BLaER1 treated with 17β-estradiol and CSF1 and Interleukin-3, amounts not matched to agents 10 nM and 100 nM (cell line): Measurements from ENCODE around the gene ZC2HC1B.
A peak's percentile ranks its signal among the peaks of the same experiment; 100 is the strongest.
"Not testable (repeated sequence)": the region's sequence is repeated elsewhere in the genome, so short reads cannot be mapped to it uniquely, and the experiment has no call there.

Source experiments
- H3K27ac ChIP-seq, 11 experiments: shearing (Covaris generic); formaldehyde crosslinking; 2 replicates each; pipeline ENCODE4 v1.8.1; 2022
- H3K27me3 ChIP-seq, 11 experiments: shearing (Covaris generic); formaldehyde crosslinking; 2 replicates each; pipeline ENCODE4 v1.8.1; 2022
- H3K36me3 ChIP-seq, 11 experiments: shearing (Covaris generic); formaldehyde crosslinking; 2 replicates each; pipeline ENCODE4 v1.8.1; 2022
- H3K4me1 ChIP-seq, 10 experiments: shearing (Covaris generic); formaldehyde crosslinking; 2 replicates each; pipeline ENCODE4 v1.8.1; 2022
- H3K4me2 ChIP-seq, 11 experiments: shearing (Covaris generic); formaldehyde crosslinking; 2 replicates each; pipeline ENCODE4 v1.8.1; 2022
- H3K4me3 ChIP-seq, 10 experiments: shearing (Covaris generic); formaldehyde crosslinking; 2 replicates each; pipeline ENCODE4 v1.8.1; 2022
- H3K9ac ChIP-seq, 11 experiments: shearing (Covaris generic); formaldehyde crosslinking; 2 replicates each; pipeline ENCODE4 v1.8.1; 2022
- H3K9me3 ChIP-seq, 11 experiments: shearing (Covaris generic); formaldehyde crosslinking; replicated peaks in 1 of 11; 2 replicates each; pipeline ENCODE4 v1.8.1; 2022
- H4K20me1 ChIP-seq, 11 experiments: shearing (Covaris generic); formaldehyde crosslinking; 2 replicates each; pipeline ENCODE4 v1.8.1; 2022
- Cebpa-rat ChIP-seq, 11 experiments: shearing (Covaris generic); IDR thresholded peaks; 2 replicates each; pipeline ENCODE4 v1.8.1; 2022

Gene ZC2HC1B

GRCh38 chr6:143901885-143902750 is 37.8 kb downstream of the ZC2HC1B start:
- no peaks in the 10 kb centered on the region for H3K27me3 ChIP-seq
- no peaks in the 10 kb centered on the region for H4K20me1 ChIP-seq
- H3K36me3 ChIP-seq: no peaks in the 10 kb centered on the region
- no peaks in the 10 kb centered on the region for H3K9me3 ChIP-seq
- TF ChIP-seq Cebpa-rat (IDR thresholded peaks at IDR 0.05): no peak
- H3K4me3 ChIP-seq: no peak overlapping the region
- H3K4me1 ChIP-seq: peaks cover 0 to 14% (median 10%) of the 10 kb centered on the region in 10 experiments; a peak in 8 of 20 replicates
- no peak overlapping the region for H3K27ac ChIP-seq
- no peak overlapping the region for H3K9ac ChIP-seq
- H3K4me2 ChIP-seq: peak overlapping the region in 9 of 11 experiments; percentile 0 to 42 (median 27); a peak in 11 of 22 replicates

- no peak for TF ChIP-seq Cebpa-rat (IDR thresholded peaks at IDR 0.05)
- Histone ChIP-seq H3K9me3 (peaks cover 0 to 1% (median 0%) of the 10 kb centered on the region in 11 experiments; a peak in 2 of 22 replicates), H3K27ac (no peak overlapping the region), H3K36me3 (no peaks in the 10 kb centered on the region), H3K4me1 (peaks cover 0 to 14% (median 10%) of the 10 kb centered on the region in 10 experiments; a peak in 8 of 20 replicates), H4K20me1 (no peaks in the 10 kb centered on the region), H3K27me3 (no peaks in the 10 kb centered on the region), H3K4me2 (peak overlapping the region in 3 of 11 experiments; percentile 18 to 41 (median 30); a peak in 4 of 22 replicates), H3K9ac (no peak overlapping the region), H3K4me3 (no peak overlapping the region)
Measured at GRCh38 chr6:143902827-143903226, 38.6 kb downstream of the ZC2HC1B start.

GRCh38 chr6:143911028-143911427 is 46.8 kb downstream of the ZC2HC1B start:
- no peak for TF ChIP-seq Cebpa-rat (IDR thresholded peaks at IDR 0.05)
- Histone ChIP-seq H3K27ac (no peak overlapping the region), H3K36me3 (no peaks in the 10 kb centered on the region), H3K9me3 (peaks cover 28 to 54% (median 41%) of the 10 kb centered on the region in 11 experiments), H3K4me2 (no peak overlapping the region), H4K20me1 (no peaks in the 10 kb centered on the region), H3K9ac (no peak overlapping the region), H3K4me1 (no peaks in the 10 kb centered on the region), H3K27me3 (no peaks in the 10 kb centered on the region), H3K4me3 (no peak overlapping the region)

DNA sequence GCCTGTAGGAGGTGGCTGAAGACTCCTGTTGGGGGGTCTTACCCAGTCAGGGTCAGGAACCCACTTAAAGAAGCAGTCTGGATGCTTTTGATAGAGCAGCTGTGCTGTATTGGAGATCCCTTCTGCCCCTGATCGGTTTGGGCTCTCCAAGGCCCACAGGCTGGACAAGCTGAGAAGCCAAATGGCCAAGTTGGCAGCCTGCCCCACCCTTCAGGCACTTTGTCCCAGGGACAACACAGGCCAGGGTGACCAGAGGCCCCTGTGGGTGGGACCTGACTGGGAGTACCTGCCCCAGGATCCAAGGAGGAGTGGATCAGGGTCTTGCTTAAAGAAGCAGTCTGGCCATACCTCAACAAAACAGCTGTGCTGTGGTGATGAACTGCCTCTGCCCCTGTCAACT is 48.4 kb downstream of the ZC2HC1B start:
- H3K4me1 ChIP-seq: no peaks in the 10 kb centered on the region
- H3K27me3 ChIP-seq: no peaks in the 10 kb centered on the region
- no peaks in the 10 kb centered on the region for H3K36me3 ChIP-seq
- no peak overlapping the region for H3K4me3 ChIP-seq
- no peak overlapping the region for H3K4me2 ChIP-seq
- no peak for TF ChIP-seq Cebpa-rat (IDR thresholded peaks at IDR 0.05)
- H3K27ac ChIP-seq: no peak overlapping the region
- H3K9ac ChIP-seq: no peak overlapping the region
- no peaks in the 10 kb centered on the region for H4K20me1 ChIP-seq
- H3K9me3 ChIP-seq: peaks cover 38 to 68% (median 54%) of the 10 kb centered on the region in 11 experiments

- H4K20me1 ChIP-seq, H3K9ac ChIP-seq, H3K4me2 ChIP-seq, H3K27ac ChIP-seq, H3K4me1 ChIP-seq, H3K27me3 ChIP-seq, H3K36me3 ChIP-seq, H3K4me3 ChIP-seq: not testable (repeated sequence)
- peaks cover 29 to 58% (median 46%) of the 10 kb centered on the region in 11 experiments for H3K9me3 ChIP-seq
Measured at GRCh38 chr6:143917026-143917425, 52.8 kb downstream of the ZC2HC1B start.

DNA sequence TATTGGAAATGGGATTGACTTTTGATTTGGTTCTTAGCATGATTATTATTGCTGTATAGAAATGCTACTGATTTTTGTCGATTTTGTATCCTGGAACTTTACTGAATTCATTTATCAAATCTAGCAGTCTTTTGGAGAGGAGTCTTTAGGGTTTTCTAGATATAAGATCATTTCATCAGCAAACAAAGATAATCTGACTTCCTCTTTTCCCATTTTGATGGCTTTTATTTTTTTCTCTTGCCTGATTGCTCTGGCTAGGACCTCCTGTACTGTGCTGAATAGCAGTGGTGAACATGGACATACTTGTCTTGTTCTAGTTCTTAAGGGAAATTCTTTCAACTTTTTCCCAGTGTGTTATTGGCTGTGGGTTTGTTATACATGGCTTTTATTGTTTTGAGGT is 64.6 kb downstream of the ZC2HC1B start:
- no peak for TF ChIP-seq Cebpa-rat (IDR thresholded peaks at IDR 0.05)
- Histone ChIP-seq H3K36me3 (no peaks in the 10 kb centered on the region), H3K9ac (no peak overlapping the region), H3K4me1 (no peaks in the 10 kb centered on the region), H3K4me2 (no peak overlapping the region), H3K27me3 (no peaks in the 10 kb centered on the region), H4K20me1 (no peaks in the 10 kb centered on the region), H3K4me3 (no peak overlapping the region), H3K27ac (no peak overlapping the region), H3K9me3 (peaks cover 0 to 33% (median 8%) of the 10 kb centered on the region in 11 experiments; a peak in 11 of 22 replicates)

DNA sequence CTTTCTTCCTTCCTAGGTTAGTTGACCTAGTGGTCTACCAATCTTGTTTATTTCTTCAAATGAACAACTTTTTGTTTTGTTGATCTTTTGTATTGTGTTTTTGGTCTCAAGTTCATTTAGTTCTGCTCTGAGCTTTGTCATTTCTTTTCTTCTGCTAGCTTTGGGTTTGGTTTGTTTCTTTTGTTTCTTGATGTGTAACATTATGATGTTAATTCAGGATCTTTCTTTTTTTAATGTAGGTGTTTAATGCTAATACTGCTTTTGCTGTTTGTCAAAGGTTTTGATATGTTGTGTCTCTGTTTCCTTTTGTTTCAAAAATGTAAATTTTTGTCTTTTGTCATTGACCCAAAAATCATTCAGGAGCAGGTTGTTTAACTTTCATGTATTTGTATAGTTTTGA is 65.7 kb downstream of the ZC2HC1B start:
- no peak for TF ChIP-seq Cebpa-rat (IDR thresholded peaks at IDR 0.05)
- no peak overlapping the region for H3K27ac ChIP-seq

GRCh38 chr6:143934331-143934730 is 70.1 kb downstream of the ZC2HC1B start:
- H3K9me3 ChIP-seq: peaks cover 0 to 33% (median 8%) of the 10 kb centered on the region in 11 experiments; a peak in 11 of 22 replicates
- TF ChIP-seq Cebpa-rat (IDR thresholded peaks at IDR 0.05): no peak

More for the DNA sequence above, 65.7 kb downstream of the ZC2HC1B start:
- Histone ChIP-seq H3K4me1 (no peaks in the 10 kb centered on the region), H3K9me3 (peaks cover 0 to 33% (median 9%) of the 10 kb centered on the region in 11 experiments; a peak in 11 of 22 replicates), H3K27me3 (no peaks in the 10 kb centered on the region), H3K4me3 (no peak overlapping the region), H3K36me3 (no peaks in the 10 kb centered on the region), H3K4me2 (no peak overlapping the region), H4K20me1 (no peaks in the 10 kb centered on the region), H3K9ac (no peak overlapping the region)

GRCh38 chr6:143934867-143935266 is 70.6 kb downstream of the ZC2HC1B start:
- H3K4me2 ChIP-seq: no peak overlapping the region
- no peak overlapping the region for H3K4me3 ChIP-seq
- H3K9ac ChIP-seq: no peak overlapping the region
- peaks cover 0 to 7% (median 0%) of the 10 kb centered on the region in 10 experiments; a peak in 2 of 20 replicates for H3K4me1 ChIP-seq
- no peak for TF ChIP-seq Cebpa-rat (IDR thresholded peaks at IDR 0.05)
- no peaks in the 10 kb centered on the region for H3K27me3 ChIP-seq
- no peaks in the 10 kb centered on the region for H3K36me3 ChIP-seq
- H3K27ac ChIP-seq: no peak overlapping the region
- H4K20me1 ChIP-seq: no peaks in the 10 kb centered on the region
- peaks cover 0 to 33% (median 8%) of the 10 kb centered on the region in 11 experiments; a peak in 11 of 22 replicates for H3K9me3 ChIP-seq

More at GRCh38 chr6:143934331-143934730, 70.1 kb downstream of the ZC2HC1B start:
- H3K27me3 ChIP-seq: no peaks in the 10 kb centered on the region
- no peak overlapping the region for H3K4me3 ChIP-seq
- no peaks in the 10 kb centered on the region for H4K20me1 ChIP-seq
- H3K27ac ChIP-seq: no peak overlapping the region
- no peak overlapping the region for H3K9ac ChIP-seq
- no peaks in the 10 kb centered on the region for H3K36me3 ChIP-seq
- no peak overlapping the region for H3K4me2 ChIP-seq
- H3K4me1 ChIP-seq: peaks cover 0 to 7% (median 0%) of the 10 kb centered on the region in 10 experiments; a peak in 2 of 20 replicates
